COR-L47 (cell line): ENCODE measurements around the gene MARCHF10.
A peak's percentile ranks its signal among the peaks of the same experiment; 100 is the strongest.
"Not testable (repeated sequence)": the region's sequence is repeated elsewhere in the genome, so short reads cannot be mapped to it uniquely, and the experiment has no call there.

Source experiments
- DNase-seq: peaks from one replicate; lab custom pipeline; 2025; lab: John Stamatoyannopoulos, UW

The MARCHF10 gene, protein sequence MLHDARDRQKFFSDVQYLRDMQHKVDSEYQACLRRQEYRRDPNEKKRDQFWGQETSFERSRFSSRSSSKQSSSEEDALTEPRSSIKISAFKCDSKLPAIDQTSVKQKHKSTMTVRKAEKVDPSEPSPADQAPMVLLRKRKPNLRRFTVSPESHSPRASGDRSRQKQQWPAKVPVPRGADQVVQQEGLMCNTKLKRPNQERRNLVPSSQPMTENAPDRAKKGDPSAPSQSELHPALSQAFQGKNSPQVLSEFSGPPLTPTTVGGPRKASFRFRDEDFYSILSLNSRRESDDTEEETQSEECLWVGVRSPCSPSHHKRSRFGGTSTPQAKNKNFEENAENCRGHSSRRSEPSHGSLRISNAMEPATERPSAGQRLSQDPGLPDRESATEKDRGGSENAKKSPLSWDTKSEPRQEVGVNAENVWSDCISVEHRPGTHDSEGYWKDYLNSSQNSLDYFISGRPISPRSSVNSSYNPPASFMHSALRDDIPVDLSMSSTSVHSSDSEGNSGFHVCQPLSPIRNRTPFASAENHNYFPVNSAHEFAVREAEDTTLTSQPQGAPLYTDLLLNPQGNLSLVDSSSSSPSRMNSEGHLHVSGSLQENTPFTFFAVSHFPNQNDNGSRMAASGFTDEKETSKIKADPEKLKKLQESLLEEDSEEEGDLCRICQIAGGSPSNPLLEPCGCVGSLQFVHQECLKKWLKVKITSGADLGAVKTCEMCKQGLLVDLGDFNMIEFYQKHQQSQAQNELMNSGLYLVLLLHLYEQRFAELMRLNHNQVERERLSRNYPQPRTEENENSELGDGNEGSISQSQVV

GRCh38 chr17:62807812-62808575 lies at the start of gene MARCHF10:
Gene MARCHF10, minus strand, starts transcription at chr17:62808314. Its CDS starts 6,579 bp downstream, at chr17:62801735.
- peak; percentile 87 for DNase-seq

- DNase-seq = no peak
These were observed 49.4 kb upstream of the MARCHF10 start for GRCh38 chr17:62857526-62857925.

- DNase-seq = no peak
These were observed 48.5 kb upstream of the MARCHF10 start for GRCh38 chr17:62856594-62856993.

GRCh38 chr17:62855156-62855555 lies 47.0 kb upstream of the MARCHF10 start:
- no peak for DNase-seq

DNA sequence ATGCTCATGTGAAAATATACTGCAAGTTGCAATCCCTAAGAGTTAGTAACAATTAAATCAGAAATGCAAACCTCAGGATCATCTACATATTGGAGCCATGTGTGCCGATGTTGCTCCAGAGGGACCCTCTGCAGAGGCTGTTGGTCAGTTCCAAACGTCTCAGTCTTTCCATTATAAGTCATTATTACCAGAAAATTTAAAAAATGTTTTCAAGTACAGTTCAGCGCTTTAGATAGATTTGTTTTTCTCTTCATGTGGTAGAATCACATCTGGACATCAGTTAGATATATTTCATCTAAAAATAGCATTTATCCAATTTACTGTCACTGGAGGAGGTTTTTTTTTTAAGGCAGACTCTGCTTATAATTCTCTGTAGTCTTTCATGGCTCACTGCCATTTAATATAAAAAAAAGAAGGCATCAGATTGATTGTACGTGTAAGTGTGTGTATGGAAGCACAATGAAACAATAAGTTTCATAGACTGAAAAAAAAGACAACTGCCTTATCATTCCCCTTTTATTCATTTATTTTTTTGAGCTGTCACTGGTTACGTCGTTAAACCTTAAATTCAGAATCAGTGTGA lies 46.1 kb upstream of the MARCHF10 start:
- DNase-seq = no peak

- no peak for DNase-seq
These were observed 44.1 kb upstream of the MARCHF10 start for GRCh38 chr17:62852195-62852594.

GRCh38 chr17:62849591-62850415 lies 41.7 kb upstream of the MARCHF10 start:
- DNase-seq = not testable (repeated sequence)

DNA sequence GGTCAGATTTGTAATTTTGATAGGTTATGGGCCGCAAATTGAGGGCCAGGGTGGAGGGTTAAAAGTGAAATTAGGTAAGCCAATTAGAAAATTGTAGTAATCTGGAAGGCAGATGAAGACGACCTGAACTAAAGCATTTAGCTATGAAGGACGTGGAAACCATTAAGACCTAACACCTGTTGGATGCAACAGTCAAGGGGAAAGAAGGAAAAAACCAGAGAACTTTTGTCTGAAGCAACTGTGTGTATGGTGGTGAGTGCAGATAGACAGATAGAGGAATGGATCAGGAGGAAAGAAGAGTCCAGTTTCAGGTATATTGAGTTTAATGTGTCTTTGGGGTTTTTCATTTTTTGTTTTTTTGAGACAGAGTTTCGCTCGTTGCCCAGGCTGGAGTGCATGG lies 40.2 kb upstream of the MARCHF10 start:
- DNase-seq = no peak

- DNase-seq = no peak
These were observed 39.3 kb upstream of the MARCHF10 start for GRCh38 chr17:62847426-62847825.

DNA sequence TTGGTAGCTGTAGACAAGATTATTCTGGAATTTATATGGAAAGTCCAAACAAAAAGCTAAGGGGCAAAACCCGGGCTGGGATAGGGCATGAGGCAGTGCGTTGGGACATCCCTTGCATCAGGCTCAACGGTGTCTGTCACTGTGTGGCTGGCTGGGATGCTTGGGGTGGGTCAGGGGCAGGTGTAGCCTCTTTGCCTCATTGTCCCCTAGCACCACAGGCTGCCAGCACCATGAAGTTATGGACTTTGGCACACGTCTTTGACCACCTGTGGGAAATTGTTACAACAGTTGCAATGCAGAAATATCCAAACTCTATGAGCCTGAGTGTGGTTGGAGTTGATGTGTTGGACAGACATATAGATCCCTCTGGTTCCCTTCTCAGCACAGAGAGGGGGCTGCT lies 32.8 kb upstream of the MARCHF10 start:
- DNase-seq = no peak

DNA sequence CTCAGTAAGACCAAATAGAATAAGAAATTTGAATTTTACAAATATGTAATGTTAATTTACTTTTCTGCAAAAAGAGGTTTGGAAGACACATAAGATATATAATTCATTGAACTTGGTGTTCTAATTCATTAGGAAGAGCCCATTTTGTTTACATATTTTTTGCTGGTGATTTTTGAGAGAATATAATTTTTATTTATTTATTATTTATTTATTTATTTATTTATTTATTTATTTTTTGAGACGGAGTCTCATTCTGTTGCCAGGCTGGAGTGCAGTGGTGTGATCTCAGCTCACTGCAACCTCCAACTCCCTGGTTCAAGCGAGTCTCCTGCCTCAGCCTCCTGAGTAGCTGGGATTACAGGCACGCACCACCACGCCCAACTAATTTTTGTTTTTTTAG lies 25.7 kb upstream of the MARCHF10 start:
- not testable (repeated sequence) for DNase-seq

DNA sequence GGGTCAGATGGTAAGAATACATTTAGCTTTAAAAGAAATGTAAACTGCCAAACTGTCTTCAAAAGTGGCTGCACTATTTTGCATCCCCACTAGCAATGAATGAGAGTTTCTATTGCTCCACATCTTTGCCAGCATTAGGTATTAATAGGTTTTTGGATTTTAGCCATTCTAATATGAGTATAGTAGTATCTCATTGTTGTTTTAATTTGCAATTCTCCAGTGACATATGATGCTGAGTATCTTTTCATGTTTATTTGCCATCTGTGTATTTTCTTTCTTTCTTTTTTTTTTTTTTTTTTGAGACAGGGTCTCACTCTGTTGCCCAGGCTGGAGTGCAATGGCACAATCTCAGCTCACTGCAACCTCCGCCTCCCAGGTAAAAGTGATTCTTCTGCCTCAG lies 24.3 kb upstream of the MARCHF10 start:
- DNase-seq = no peak

DNA sequence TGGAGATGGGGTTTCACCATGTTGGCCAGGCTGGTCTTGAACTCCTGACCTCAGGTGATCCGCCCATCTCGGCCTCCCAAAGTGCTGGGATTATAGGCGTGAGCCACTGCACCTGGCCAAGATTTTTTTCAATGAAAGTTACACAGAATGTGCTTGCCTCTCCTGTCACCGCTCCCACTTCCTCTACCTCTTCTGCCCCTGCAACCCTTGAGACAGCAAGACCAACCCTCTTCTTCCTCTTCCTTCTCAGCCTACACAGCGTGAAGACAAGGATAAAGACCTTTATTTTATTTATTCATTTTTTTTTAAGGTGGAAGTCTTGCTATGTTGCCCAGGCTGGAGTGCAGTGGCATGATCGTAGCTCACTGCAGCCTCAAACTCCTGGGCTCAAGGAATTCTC lies 23.0 kb upstream of the MARCHF10 start:
- not testable (repeated sequence) for DNase-seq

DNA sequence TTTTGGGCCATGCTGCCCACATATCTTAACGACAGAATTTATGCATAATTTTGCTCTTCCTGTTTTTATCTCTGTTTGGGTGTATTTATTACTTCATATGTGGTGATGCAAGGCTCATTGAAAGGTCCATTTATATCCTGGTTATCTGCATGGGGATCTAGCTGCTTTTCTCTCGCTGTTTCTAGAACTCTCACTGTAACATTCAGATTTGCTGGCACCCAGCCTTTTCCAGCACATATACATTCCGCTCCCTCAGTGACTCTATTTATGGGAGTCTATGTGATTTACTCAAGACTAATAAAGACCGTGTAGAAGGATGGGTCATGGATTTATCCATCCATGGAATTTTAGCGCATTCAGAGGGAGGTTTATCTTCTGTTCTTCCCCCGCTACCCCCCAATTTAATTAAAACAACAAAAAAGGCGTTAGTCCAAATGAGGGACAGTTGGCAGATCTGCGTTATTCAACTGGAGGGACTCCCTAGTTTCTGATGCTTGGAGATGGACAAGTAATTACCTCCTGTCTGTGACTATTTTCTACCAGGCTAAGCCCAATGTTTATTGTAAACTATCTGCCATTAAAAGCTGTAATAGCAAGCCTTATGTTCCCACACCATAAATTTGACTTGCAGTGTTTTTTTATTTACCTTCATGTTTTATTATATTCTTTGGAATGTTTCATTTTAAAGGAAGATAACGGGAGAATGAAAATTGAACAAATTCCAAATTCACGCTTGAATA lies 19.8 kb upstream of the MARCHF10 start:
- DNase-seq = no peak

- no peak for DNase-seq
These were observed 18.8 kb upstream of the MARCHF10 start for GRCh38 chr17:62826956-62827355.

DNA sequence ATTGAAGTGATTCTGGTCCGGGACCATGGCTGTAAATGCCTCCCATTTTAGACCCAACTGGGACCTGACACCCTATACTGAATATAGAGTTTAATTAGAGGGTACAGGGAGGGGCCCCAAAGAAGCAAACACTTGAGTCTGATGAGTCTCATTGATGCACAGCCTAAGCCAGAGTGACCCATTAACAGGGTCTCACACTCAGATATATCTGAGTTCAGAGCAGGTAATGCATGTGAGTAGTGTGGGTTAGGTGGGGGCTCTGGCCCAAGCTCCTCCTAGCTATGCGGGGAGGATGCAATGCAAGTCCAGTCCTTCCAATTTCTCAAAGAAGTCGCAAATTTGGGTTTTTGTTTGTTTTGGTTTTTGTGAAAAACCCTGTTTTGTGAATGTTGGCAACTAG lies 17.1 kb upstream of the MARCHF10 start:
- no peak for DNase-seq

DNA sequence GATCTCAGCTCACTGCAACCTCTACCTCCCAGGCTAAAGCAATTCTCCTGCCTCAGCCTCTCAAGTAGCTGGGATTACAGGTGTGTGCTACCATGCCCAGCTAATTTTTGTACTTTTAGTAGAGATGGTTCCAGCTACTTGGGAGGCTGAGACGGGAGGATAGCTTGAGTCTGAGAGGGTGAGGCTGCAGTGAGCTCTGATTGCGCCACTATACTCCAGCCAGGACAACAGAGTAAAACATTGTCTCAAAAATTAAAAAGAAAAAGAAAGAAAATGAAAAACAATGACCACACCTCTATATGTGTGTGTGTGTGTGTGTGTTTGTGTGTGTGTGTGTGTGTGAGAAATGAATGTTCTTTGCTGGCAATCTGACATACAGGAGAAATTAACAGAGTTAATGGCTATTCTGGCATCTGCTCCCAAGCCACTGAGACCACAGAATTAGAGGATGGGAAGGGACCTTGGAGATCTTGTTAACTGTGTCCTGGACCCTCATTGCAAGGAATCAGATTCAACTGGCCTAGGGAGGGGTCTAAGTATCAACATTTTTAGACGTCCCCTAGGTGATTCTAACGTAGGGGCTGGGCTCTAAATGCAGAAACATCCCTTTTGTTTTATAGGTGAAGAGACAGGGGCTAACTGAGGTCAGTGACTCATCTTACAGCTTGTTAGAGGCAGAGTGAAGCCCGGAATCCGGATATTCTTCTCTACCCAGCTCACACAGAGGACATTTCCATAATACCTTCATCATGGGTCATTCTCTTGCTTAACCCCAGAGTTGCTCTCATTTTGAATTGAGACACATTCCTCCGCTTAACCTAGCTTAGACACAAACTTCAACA lies 16.4 kb upstream of the MARCHF10 start:
- no peak for DNase-seq

- DNase-seq = no peak
These were observed 15.2 kb upstream of the MARCHF10 start for GRCh38 chr17:62823111-62823893.
